Activated CD8-positive, alpha-beta memory T cell treated with anti-CD3 and anti-CD28 coated beads, Interleukin-2, amount 50 U/mL, for 48 hours (primary cell): ENCODE data around the gene MAG.
A peak's percentile ranks its signal among the peaks of the same experiment; 100 is the strongest.

Experiments
- DNase-seq: peaks from one replicate; pipeline ENCODE4 v3.0.0-alpha.2; 2020

The MAG gene, protein sequence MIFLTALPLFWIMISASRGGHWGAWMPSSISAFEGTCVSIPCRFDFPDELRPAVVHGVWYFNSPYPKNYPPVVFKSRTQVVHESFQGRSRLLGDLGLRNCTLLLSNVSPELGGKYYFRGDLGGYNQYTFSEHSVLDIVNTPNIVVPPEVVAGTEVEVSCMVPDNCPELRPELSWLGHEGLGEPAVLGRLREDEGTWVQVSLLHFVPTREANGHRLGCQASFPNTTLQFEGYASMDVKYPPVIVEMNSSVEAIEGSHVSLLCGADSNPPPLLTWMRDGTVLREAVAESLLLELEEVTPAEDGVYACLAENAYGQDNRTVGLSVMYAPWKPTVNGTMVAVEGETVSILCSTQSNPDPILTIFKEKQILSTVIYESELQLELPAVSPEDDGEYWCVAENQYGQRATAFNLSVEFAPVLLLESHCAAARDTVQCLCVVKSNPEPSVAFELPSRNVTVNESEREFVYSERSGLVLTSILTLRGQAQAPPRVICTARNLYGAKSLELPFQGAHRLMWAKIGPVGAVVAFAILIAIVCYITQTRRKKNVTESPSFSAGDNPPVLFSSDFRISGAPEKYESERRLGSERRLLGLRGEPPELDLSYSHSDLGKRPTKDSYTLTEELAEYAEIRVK

DNA sequence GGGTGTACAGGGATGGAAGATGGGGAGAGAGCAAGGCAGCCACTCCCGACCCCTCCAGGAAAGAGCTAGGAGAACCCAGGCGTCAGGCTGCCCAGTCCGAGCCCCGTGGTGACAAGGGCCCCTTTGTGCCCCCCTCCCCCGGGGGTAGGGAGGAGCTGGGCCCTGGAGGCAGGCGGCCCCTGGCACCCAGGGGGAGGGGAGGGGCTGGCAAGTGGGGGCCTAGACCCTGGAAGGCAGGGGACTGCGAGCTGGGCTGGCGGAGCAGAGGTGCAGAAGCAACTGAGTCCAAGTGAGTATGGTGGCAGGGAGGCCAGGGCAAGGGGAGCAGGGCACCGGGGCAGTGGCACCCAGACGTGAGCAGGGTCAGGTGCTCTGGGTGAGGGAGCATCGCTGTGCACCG, at the start of gene MAG:
Gene MAG, plus strand, starts transcription at position 246 of the 400 bp plus-strand sequence. CDS start 3,248 bp downstream, outside the sequence.
- DNase-seq = no peak

DNA sequence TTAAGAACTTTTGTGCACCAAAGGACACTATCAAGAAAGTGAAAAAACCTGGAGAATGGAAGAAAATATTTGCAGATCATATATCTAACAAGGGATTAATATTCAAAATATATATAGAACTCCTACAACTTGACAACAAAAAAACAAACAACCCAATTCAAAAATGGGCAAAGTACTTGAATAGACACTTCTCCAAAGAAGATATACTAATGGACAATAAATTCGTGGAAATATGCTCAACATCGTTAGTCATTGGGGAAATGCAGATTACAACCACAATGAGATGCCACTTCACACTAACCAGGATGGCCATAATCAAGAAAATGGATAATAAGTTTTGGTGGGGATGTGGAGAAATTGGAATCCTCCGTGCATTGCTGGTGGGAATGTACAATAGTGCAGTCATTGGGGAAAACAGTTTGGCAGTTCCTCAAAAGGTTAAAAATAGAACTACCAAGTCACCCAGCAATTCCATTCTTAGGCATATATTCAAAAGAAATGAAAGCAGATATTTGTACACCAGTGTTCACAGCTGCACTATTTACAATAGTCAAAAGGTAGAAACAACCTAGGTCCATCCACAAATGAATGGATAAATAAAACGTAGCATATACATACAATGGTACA, 45.4 kb upstream of the MAG start:
- DNase-seq = no peak

DNA sequence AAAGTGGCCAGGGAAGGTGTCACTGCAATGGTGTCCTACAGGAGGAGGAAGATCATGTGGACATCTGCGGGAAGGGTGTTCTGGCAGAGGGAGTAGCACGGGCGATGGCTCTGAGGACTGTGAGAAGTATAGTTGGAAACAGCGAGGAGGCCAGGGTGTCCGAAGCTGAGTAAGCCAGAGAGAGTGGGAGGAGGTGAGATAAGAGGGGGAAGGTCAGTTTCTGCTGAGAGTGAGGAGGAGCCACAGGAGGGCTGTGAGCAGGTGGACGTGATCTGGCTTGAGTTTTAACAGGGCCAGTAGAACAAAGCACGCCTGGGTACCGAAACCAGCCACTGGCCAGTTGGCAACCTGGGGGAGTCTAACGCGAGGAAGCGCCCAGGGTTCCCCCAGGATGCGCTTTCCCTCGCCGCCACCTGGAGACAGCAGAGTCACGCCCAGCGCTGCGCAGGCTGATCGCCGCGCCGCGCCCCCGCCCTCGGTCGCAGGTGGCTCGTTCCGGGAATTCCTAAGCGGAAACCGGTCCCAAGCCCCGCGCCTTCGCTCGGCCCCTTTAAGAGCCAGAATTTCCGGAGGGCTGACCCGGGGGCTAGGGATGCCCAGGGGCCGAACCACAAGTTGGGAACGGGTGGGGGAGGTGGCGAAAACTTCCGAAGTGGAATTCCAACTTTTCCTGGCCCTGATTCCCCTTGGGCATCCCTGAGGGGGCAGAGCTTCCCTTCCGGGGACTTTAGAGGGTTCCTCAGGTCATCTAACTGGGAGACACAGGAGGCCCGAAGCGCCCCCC, 44.2 kb upstream of the MAG start:
- peak; percentile 78 for DNase-seq

DNA sequence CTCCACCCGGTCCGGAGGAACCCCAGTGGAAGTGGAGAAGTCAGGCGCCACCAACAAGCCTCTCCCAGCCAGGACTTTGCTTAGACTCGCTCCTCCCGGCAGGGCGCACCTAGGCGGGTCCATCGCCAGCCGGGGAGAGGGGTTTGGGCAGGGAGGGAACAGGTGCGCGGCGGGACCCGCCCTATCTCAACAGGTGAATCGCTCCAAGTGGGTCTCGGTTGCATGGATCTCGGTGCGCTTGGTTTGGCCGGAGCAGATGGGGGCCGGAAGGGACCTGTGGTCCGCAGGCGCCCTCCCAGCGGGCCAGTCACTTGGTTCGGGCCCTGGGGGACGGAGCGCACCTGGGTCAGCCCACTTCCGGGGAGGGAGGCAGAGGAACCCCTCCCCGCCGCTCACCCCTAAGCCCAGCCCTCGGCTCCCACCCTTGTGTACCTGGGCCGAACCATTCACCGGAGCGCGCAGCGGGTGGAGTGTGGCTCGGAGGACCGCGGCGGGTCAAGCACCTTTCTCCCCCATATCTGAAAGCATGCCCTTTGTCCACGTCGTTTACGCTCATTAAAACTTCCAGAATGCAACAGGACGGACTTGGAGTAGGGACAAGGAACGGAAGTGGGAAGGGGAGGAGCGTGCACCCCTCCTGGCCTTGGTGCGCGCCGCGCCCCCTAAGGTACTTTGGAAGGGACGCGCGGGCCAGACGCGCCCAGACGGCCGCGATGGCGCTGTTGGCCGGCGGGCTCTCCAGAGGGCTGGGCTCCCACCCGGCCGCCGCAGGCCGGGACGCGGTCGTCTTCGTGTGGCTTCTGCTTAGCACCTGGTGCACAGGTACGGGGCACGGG, 43.4 kb upstream of the MAG start, which contains the start of gene LSR:
Gene LSR, plus strand, starts transcription at position 693 of the 836 bp plus-strand sequence. Its CDS starts 21 bp downstream, at position 714.
- DNase-seq = peak; percentile 86

DNA sequence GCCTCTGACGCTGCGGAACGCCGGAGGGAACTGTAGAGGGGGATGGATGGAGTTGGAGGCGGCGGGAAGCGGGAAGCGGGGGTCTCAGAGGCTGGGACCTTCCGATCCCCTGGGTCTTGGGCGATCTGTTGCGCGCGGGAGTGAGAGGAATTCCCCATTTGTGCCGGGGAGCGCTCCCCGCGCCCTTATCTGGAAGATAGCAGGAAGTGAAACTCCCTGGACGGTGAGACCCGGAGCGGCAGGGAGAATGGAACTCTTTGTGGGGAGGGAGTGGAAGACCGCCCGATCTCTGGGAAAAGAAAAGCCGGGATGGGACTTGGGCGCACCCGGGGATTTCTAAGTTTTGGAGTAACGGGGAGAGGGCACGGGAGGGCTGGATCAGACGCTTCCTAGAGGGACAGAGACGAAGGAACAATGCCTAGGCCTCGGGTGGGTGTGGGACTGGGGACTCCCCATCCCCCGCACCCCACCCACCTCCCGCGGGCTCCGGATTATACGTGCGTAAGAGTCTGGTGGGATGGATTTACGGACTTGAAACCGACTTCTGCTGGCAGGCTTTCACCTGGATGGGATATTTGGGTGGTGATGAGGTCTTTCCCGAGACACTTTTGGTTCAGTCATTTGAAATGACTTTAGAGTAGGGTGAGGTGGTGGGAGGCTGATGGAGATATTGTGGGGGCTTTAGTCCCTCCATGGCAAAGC, 42.7 kb upstream of the MAG start:
- DNase-seq = peak; percentile 49

DNA sequence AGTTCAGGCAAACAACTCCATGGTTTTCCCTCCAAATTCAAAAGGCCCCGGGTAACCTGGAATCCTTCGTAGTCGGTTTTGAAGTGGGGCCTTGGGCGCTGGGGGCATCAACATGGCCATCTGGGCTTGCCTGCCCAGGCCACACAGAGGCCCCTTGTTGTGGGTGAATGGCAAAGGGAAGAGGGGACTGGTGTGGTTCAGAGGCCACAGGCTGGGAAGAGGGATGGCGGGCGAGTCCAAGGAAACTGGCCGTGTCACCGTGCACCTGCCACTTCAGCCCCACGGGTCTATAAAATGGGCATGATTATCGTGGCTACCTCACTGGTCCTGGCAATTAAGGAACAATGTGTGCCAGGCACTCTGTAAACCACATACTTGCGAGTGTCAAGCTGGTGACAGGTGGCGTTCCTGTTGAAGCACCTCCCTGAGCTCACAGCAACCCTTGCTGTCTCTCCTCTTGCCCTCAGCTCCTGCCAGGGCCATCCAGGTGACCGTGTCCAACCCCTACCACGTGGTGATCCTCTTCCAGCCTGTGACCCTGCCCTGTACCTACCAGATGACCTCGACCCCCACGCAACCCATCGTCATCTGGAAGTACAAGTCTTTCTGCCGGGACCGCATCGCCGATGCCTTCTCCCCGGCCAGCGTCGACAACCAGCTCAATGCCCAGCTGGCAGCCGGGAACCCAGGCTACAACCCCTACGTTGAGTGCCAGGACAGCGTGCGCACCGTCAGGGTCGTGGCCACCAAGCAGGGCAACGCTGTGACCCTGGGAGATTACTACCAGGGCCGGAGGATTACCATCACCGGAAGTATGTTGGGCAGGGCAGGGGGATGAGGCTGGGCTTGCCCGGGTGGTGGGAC, 41.9 kb upstream of the MAG start:
- DNase-seq = peak; percentile 49

DNA sequence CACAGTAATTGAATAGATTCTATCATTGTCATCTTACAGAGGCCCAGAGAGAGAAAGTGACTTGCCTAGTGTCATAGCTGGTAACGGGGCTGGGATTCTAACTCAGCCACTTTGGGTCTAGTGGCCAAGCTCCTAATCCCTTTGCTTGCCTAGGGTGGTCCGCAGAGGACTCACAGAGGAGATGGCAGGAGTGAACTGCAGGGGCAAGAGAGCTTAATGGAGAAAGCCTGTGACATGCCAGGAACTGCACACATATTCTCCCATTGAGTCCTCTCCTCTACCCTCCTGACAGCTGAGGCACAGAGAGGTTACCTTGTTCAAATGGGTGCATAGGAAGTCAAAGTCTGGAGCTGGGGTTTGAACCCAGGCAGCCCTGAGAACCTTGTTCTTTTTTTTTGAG, 40.5 kb upstream of the MAG start:
- DNase-seq = peak; percentile 34

DNA sequence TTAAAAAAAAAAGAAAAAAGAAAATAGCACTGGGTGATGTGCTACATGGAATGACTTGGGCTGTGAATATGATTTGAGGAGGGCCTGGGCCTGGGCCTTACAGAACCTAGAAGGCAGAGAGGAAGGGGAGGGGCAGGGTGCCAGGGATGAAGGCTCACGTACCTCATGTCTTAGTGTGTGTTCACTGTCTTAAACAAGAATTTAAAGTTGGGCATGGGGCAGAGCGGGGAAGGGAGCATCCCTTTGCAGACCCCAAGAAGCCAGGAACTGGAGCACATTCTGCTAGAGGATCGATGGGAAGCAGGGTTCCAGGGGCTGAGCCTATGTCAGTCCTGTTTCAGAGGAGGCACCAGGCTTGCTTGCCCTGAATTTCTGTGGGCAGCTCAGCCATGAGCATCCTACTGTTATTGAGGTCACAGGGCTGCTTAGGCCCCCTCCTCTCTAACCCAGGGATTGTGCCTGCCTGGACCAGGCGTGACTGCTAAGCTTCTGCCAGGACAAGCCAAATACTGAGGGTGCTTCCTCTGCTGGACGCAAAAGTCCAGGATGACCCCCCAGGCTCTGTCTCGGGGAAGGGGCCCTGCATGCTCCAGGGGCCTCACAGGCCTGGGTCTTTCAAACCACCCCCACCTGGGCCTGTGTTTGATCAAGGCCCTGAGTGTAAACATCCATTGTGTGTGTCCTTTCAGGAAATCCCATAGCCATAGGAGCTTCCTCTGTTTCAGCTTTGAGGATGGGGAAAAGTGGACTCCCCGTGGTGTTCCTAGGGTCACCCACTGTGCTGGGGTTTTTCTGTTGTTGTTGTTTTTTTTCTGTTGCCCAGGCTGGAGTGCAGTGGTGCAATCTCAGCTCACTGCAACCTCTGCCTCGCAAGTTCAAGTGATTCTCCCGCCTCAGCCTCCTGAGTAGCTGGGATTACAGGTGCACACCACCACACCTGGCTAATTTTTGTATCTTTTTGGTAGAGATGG, 38.4 kb upstream of the MAG start:
- DNase-seq = peak; percentile 44

DNA sequence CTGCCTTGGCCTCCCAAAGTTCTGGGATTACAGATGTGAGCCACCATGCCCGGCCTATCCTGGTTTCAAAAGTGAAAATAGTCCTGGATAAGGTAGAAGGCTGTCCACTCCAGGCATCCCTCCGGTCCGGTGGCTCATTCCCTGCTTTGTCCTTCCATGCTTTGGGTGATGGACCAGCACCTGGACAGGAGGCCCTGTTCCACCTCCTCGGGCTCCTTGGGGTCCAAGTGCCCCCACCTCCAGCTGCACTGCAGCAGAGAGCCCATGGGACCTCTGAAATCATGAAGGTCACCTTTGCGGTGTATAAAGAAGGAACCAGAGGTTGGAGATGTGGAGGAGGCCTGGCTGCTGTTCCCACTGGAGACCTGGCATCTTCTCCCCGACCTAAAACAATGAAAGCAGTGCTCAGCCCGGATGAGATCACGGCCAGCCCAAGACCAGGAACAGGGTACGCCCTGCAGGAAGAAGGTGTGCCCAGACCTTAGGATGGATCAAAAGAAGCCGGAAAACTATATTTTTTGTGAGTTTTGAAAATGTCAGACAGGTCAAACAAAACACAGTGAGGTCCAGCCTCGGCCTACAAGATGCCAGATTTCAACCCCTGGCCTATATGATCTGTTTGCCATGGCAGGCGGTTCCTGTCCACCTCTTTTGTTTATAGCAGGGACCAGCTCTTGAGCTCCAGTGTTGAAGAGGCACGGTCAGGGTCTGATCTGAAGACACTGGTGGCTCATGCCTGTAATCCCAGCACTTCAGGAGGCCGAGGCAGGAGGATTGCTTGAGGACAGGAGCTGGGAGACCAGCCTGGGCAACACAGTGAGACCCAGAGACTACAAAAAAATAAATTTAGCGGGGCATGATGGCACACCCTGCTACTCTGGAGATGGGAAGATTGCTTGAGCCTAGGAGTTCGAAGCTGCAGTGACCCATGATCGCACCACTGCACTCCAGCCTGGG, 37.3 kb upstream of the MAG start:
- peak; percentile 28 for DNase-seq

DNA sequence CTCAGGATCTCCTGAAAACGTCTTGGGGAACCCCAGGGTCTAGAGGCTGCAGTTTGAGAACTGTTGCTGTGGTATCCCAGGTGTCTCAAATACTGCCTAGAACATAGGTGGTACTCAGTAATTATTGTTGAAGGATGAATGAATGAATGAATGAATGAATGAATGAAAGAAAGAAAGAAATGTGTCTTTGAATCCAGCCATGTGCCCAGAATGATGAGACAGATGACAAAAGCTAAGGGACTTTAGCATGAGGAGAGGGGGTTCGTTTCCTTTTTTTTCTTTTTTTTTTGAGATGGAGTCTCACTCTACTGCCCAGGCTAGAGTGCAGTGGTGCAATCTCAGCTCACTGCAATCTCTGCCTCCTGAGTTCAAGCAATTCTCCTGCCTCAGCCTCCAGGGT, 35.4 kb upstream of the MAG start:
- no peak for DNase-seq

DNA sequence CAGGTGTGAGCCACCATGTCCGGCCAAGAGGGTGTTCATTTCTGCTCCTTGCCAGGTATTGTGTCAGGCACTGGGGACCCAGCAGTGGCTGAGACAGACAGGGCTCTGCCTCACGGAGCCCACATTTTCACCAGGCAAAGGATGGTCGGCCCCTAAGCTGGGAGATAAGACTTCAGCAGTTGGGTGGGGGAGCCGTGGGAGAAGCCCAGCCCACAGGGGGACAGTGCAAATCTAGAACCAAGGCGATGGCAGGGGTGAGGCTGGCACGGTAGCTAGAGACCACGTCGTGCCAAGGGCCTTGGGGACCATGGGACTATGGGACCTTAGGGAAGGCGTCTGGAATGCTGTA, 34.9 kb upstream of the MAG start:
- peak; percentile 41 for DNase-seq

DNA sequence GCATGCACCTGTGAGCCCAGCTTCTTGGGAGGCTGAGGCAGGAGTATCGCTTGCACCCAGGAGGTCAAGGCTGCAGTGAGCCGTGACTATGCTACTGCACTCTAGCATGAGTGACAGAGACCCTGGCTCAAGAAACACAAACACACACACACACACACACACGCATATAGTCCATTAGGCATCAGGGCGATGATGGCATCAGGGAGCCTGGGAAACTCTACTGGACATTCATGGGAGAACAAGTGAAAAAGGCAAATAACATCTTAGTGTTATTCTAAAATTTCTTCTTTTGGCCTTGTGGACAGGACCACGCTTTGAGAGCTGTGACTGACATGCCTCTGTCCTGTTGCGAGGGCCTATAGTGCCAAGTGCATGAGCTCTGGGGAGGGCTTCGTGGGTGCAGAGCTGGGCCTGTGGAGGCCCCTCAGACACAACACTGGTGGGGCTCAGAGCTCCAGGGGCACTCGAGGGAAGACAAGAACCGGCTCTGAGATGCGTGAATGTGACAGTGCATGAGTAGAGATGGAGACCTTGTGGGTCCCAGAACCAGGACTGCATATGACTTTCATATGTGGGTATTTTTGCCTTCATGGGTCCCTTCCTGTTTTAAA, 31.2 kb upstream of the MAG start:
- DNase-seq = peak; percentile 46

DNA sequence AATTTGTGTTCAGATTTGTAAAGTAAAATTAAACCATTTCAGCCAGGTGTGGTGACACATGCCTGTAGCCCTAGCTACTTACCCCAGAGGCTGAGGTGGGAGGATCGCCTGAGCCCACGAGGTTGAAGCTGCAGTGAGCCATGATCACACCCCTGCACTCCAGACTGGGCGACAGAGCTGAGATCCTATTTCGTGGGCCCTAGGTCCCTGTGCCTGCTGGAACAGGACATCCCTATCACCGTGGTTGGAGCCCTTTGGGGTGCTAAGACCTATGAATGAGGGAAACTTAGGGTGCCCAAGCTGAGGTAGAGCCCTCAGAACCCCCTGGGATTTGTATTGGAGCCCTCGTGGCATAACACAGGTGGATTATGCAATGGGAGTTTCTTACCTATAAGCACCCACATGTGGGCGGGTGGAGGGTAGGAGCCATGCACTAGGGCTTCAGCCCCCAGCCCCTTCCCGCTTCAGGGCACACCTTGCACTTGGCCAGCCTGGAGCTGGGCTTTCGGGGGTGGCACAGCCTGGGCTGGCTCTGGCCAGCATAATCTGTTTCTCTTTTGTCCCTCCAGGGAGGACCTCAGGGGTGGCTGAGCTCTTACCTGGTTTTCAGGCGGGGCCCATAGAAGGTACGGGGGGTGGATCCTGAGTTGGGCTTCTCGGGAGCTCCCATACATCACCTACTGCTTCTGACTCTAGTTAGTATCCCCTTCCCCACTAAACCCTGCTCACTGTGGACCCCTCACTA, 30.4 kb upstream of the MAG start:
- DNase-seq = peak; percentile 49

DNA sequence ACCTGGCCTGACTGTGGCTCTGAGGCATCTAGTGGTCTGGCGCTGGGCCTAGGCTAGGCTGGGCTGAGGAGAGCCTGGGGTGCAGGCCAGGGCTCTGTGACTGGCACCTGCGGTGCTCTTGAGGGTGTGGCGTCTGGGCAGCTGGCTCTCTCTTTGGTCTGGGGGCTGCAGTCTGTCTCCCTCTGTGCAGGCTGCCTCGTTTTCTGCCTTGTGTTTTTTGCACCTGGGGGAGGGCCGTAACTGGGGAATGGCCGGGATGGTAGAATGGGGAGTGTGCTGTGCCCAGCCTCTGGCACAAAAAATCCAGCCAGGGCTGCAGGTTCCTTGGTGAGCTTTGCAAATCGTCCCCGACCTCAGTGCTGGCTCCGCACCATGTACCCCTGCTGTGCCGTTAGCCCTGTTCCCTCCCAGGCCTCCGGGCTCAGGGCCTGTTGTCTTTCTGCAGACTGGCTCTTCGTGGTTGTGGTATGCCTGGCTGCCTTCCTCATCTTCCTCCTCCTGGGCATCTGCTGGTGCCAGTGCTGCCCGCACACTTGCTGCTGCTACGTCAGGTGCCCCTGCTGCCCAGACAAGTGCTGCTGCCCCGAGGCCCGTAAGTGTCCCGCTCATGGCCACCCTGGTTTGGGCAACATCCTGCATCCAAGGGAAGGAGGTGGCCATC, 29.7 kb upstream of the MAG start:
- DNase-seq = peak; percentile 50

DNA sequence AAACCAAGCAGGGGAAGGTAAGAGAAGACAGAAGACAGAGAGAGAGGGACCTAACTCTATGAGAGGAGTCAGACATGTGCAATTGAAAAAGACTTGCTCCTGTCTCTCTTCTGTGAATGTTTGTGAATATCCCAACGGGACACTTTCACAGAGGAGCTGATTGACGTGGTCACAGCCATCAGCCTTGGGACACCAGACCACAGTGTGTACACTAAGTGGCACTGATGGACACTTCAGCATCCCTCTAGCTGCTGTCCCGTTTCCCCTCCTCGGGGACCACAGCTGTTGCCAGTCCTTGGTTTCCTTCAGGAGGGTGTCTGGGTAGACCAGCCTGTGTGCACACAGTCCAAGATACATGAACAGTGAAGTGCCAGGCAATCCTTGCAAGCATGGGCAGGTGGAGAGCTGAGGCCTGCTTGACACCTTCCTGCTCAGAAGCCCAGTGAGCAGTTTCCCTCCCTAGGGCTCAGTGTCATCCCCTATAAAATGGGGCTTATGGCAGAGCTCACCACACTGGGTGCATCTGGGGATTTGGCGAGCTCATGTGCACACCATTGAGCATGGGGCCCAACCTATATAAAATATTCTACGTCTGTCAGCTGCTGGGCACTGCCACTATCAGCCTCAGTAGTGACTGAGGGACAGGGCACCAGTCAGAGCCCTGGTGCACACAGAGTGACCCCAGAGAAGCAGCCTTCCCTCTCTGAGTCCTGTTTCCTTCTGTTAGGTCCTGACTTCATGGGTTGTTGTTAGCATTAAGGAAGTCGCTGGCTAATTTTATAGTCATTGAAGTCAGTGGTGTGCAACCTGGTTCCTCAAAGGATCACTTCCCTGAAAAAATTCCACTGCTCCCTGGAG, 27.5 kb upstream of the MAG start:
- DNase-seq = peak; percentile 50
